Mucosa of descending colon (tissue), 3 donors: ENCODE results near the gene SLC6A13. TPM values are rescaled to one million over a fixed set of nuclear protein-coding genes. Genes with fewer than 3 reads are reported as not detected.
"Not testable (repeated sequence)": the region's sequence is repeated elsewhere in the genome, so short reads cannot be mapped to it uniquely, and the experiment has no call there.

ENCODE experiments used
- ATAC-seq: fragments of 200-7000 bp; cut with Tn5 transposase; one replicate; pipeline ENCODE4 v1.9.1; 2020; ENCODE audit warnings: mild to moderate bottlenecking, moderate library complexity
- DNase-seq, 3 donors: peaks; one replicate each; pipeline ENCODE4 v3.0.0-alpha.2; 2020
- H3K36me3 ChIP-seq: fragments of 200-600 bp; one replicate; pipeline ENCODE4 v1.8.0; 2021; ENCODE audit warnings: low read depth, mild to moderate bottlenecking
- H3K4me1 ChIP-seq: fragments of 200-600 bp; one replicate; pipeline ENCODE4 v1.8.0; 2021; ENCODE audit warnings: low read depth, mild to moderate bottlenecking
- H3K4me3 ChIP-seq: fragments of 200-600 bp; one replicate; pipeline ENCODE4 v1.8.0; 2021; ENCODE audit warnings: mild to moderate bottlenecking
- H3K9me3 ChIP-seq: fragments of 200-600 bp; one replicate; pipeline ENCODE4 v1.8.0; 2021; ENCODE audit warnings: mild to moderate bottlenecking
- CTCF ChIP-seq: fragments of 200-600 bp; IDR thresholded peaks from one replicate; pipeline ENCODE4 v1.8.0; 2022; ENCODE audit warnings: antibody characterized with exemption, mild to moderate bottlenecking
- intact Hi-C, 2 donors: fragments of 100-400 bp; cut with DNase I in 1 of 2; cut with micrococcal nuclease in 1 of 2; formaldehyde crosslinking; loops; one replicate each; pipeline versions ENCODE4 v1.11.0 to v1.11.1; 2022; cut with DNase I, micrococcal nuclease
- total RNA-seq, 3 donors: library from RNA; stranded (reverse); fragmentation: NEBNext Ultra II Directional in 2 of 3; extraction: Animal tissue kit (Norgen Biotek cat#: 25700) in 2 of 3; gene quantifications; one replicate each; pipeline versions ENCODE4 v1.2.1 to v1.2.4, GENCODE V29; 2021 to 2023
- donor health status: DM: no; HTN: no; CAD: no; lungs with moderate emphysema.
- donor health status: DM: no; HTN: no; CAD: no.
- donor health status: DM: no; HTN: yes; CAD: no.

SLC6A13 gene
- total RNA-seq, 3 donors from 2014 or later: not detected

- intact Hi-C loops: no loop called here
- no peak for DNase-seq
- ATAC-seq: no peak
- H3K36me3 ChIP-seq: no peaks in the 10 kb centered on the region
- H3K9me3 ChIP-seq: no peaks in the 10 kb centered on the region
- no peak for TF ChIP-seq CTCF
- H3K4me1 ChIP-seq: peaks cover 3% of the 10 kb centered on the region
- no peak overlapping the region for H3K4me3 ChIP-seq
These were observed 69.4 kb downstream of the SLC6A13 start for GRCh38 chr12:193261-193660.

GRCh38 chr12:191541-191940, 71.1 kb downstream of the SLC6A13 start:
- H3K4me1 ChIP-seq: peaks cover 3% of the 10 kb centered on the region
- ATAC-seq (no peak), DNase-seq (no peak)
- H3K36me3 ChIP-seq: no peaks in the 10 kb centered on the region
- H3K9me3 ChIP-seq: no peaks in the 10 kb centered on the region
- no peak overlapping the region for H3K4me3 ChIP-seq
- intact Hi-C loops: no loop called here
- TF ChIP-seq CTCF: no peak

- Histone ChIP-seq H3K4me1 (peaks cover 3% of the 10 kb centered on the region), H3K9me3 (no peaks in the 10 kb centered on the region), H3K36me3 (no peaks in the 10 kb centered on the region), H3K4me3 (no peak overlapping the region)
- DNase-seq (peak in 1 of 3 donors; percentile 31), ATAC-seq (no peak)
- intact Hi-C loops: no loop called here
- TF ChIP-seq CTCF: no peak
These were observed 71.8 kb downstream of the SLC6A13 start for GRCh38 chr12:190881-191280.

- no peak for TF ChIP-seq CTCF
- Histone ChIP-seq H3K9me3 (no peaks in the 10 kb centered on the region), H3K4me1 (peaks cover 3% of the 10 kb centered on the region), H3K4me3 (no peak overlapping the region), H3K36me3 (no peaks in the 10 kb centered on the region)
- ATAC-seq: no peak
- DNase-seq: peak in 1 of 3 donors; percentile 17
- intact Hi-C loops: no loop called here
These were observed 73.0 kb downstream of the SLC6A13 start for GRCh38 chr12:189622-189962.

GRCh38 chr12:188910-189621, 73.6 kb downstream of the SLC6A13 start:
- DNase-seq: peak; percentile 27 to 64 (median 49)
- peak; percentile 91 for ATAC-seq
- no peak overlapping the region for H3K4me3 ChIP-seq
- H3K4me1 ChIP-seq: peaks cover 3% of the 10 kb centered on the region
- intact Hi-C loops: no loop called here
- TF ChIP-seq CTCF: peak; percentile 48
- H3K36me3 ChIP-seq: no peaks in the 10 kb centered on the region
- no peaks in the 10 kb centered on the region for H3K9me3 ChIP-seq

- H3K4me1 ChIP-seq, H3K36me3 ChIP-seq, intact Hi-C loops, DNase-seq, H3K4me3 ChIP-seq, H3K9me3 ChIP-seq: not testable (repeated sequence)
- ATAC-seq: peak; percentile 23
These were observed 74.4 kb downstream of the SLC6A13 start for GRCh38 chr12:187986-188909.
